ENCODE results near the gene NR1D1. TPM values are rescaled to one million over a fixed set of nuclear protein-coding genes. Genes with fewer than 3 reads are reported as not detected.

Gene NR1D1
- total and polyA plus RNA-seq, 2 of the 8 experiments (the other 6 are each of a cell fraction or from before 2014, with no cell fraction given), result 1.5 to 4.6 TPM

DNA sequence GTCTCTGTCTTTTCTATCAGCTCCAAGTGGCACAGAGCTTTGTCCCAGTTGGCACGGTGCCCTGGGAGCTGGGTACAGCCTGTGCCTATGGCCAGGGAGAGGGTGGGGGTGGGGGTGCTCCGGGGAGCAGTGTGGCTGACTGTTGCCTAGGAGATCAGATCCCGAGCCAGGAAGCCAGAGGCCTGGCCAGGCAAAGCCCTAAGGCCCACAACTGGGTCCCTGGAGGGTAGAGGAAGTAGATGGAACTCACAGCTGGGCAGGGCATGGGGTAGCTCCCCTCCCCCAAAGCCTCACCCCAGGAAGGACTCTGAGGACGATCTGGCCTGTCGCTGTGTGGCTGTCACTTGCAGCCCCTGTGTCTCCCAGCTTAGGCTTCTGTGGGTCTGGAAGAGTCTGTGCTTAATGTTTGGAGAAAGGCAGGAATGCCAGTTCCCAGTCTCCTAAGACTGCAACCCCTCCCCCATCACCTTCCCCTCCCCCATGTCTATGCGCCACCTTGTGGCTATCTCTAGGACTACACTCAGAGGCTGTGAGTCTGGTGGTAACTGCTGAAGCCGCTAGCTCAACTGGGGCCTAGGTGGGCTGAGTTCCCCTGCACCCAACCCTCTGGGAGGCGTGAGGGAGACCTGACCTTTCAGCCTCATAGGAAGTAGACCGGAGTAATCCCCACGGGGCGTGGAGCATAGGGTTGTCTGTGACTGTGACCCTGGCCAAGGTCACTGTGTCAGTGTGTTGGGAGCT is 25.0 kb downstream of the NR1D1 start (continued):
- TF ChIP-seq, protein P1, sequence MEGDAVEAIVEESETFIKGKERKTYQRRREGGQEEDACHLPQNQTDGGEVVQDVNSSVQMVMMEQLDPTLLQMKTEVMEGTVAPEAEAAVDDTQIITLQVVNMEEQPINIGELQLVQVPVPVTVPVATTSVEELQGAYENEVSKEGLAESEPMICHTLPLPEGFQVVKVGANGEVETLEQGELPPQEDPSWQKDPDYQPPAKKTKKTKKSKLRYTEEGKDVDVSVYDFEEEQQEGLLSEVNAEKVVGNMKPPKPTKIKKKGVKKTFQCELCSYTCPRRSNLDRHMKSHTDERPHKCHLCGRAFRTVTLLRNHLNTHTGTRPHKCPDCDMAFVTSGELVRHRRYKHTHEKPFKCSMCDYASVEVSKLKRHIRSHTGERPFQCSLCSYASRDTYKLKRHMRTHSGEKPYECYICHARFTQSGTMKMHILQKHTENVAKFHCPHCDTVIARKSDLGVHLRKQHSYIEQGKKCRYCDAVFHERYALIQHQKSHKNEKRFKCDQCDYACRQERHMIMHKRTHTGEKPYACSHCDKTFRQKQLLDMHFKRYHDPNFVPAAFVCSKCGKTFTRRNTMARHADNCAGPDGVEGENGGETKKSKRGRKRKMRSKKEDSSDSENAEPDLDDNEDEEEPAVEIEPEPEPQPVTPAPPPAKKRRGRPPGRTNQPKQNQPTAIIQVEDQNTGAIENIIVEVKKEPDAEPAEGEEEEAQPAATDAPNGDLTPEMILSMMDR (IDR thresholded peaks at IDR 0.05; ENCODE audit: control extremely low read depth in 1 of 3, insufficient read depth in 1 of 3, low read depth in 1 of 3, low read length in 3 of 3), result peak; percentile 87 to 94 (median 88)
- TF ChIP-seq KDM1A (IDR thresholded peaks at IDR 0.05; ENCODE audit: borderline replicate concordance, low read length), result peak; percentile 100
- TF ChIP-seq NANOG (IDR thresholded peaks at IDR 0.05; ENCODE audit: insufficient read depth, low read depth, low read length, poor library complexity, severe bottlenecking), result no peak
- TF ChIP-seq SP1 (IDR thresholded peaks at IDR 0.05; ENCODE audit: low read depth, low read length), result peak; percentile 71
- TF ChIP-seq ZNF274 (IDR thresholded peaks at IDR 0.05; ENCODE audit: borderline replicate concordance, extremely low read depth, low read length), result no peak

Measured in H1 (cell line).